Measurements from ENCODE around the gene ACTG2.

Gene ACTG2

GRCh38 chr2:73915437-73915993, 22.7 kb downstream of the ACTG2 start:
- no peak for DNase-seq

GRCh38 chr2:73916666-73917065, 23.9 kb downstream of the ACTG2 start:
- no peak for DNase-seq

- DNase-seq = no peak
These were observed 24.5 kb downstream of the ACTG2 start for GRCh38 chr2:73917296-73917695.

GRCh38 chr2:73917696-73918207, 24.9 kb downstream of the ACTG2 start:
- no peak for DNase-seq

GRCh38 chr2:73918856-73919255, 26.0 kb downstream of the ACTG2 start:
- no peak for DNase-seq

GRCh38 chr2:73919596-73920228, 26.9 kb downstream of the ACTG2 start:
- DNase-seq = no peak

- peak; percentile 68 for DNase-seq
These were observed 28.1 kb downstream of the ACTG2 start for GRCh38 chr2:73920577-73921545.

- DNase-seq = no peak
These were observed 28.8 kb downstream of the ACTG2 start for GRCh38 chr2:73921581-73921980.

- DNase-seq = no peak
These were observed 29.9 kb downstream of the ACTG2 start for GRCh38 chr2:73922681-73923080.

GRCh38 chr2:73925033-73925704, 32.4 kb downstream of the ACTG2 start:
- peak; percentile 13 for DNase-seq

- no peak for DNase-seq
These were observed 33.2 kb downstream of the ACTG2 start for GRCh38 chr2:73925853-73926492.

- DNase-seq = peak; percentile 97
These were observed 33.9 kb downstream of the ACTG2 start, which contains the start of gene DGUOK for GRCh38 chr2:73926493-73927327. Gene DGUOK (plus strand): TSS chr2:73926880. CDS start chr2:73926911, 31 bp downstream.

- no peak for DNase-seq
These were observed 34.5 kb downstream of the ACTG2 start for GRCh38 chr2:73927344-73927743.

GRCh38 chr2:73928963-73929347, 36.1 kb downstream of the ACTG2 start:
- DNase-seq = no peak

GRCh38 chr2:73930386-73930785, 37.6 kb downstream of the ACTG2 start:
- no peak for DNase-seq

- DNase-seq = peak; percentile 66
These were observed 39.0 kb downstream of the ACTG2 start for GRCh38 chr2:73931531-73932500.

GRCh38 chr2:73933194-73933593, 40.4 kb downstream of the ACTG2 start:
- no peak for DNase-seq

GRCh38 chr2:73935641-73936040, 42.8 kb downstream of the ACTG2 start:
- DNase-seq = no peak

- DNase-seq = no peak
These were observed 44.5 kb downstream of the ACTG2 start for GRCh38 chr2:73937103-73937885.

Data from activated CD4-positive, alpha-beta T cell treated with anti-CD3 and anti-CD28 coated beads for 48 hours (primary cell).